Smooth muscle cell of the coronary artery (primary cell): Measurements from ENCODE around the gene GPR141. TPM values are rescaled to one million over a fixed set of nuclear protein-coding genes. Genes with fewer than 3 reads are reported as not detected.

ENCODE experiments used
- total RNA-seq: library from RNA; depleted of rRNA; stranded (reverse); fragments of >200 nt; gene quantifications from 2 replicates; pipeline ENCODE4 v1.2.3, GENCODE V29; 2014; ENCODE audit warnings: low replicate concordance

Gene GPR141
- 0.70 TPM in 1 of 2 replicates, not detected in the other for total RNA-seq

GRCh38 chr7:37683246-37684120, at the start of gene GPR141:
Gene GPR141 (plus strand): TSS chr7:37683766. CDS start chr7:37740394, 56,628 bp downstream.

Other genes starting within 250 kb of the GPR141 start
- 0.15 and 3.2 TPM in 2 replicates for gene ELMO1, start 234.9 kb upstream of the GPR141 start, total RNA-seq
- gene NME8, start 164.8 kb downstream of the GPR141 start, total RNA-seq, result not detected in 2 replicates
- 65.8 and 137 TPM in 2 replicates for gene SFRP4, start 233.1 kb downstream of the GPR141 start, total RNA-seq
- gene EPDR1, start 236.9 kb downstream of the GPR141 start, total RNA-seq, result 28.0 and 76.3 TPM in 2 replicates